ENCODE measurements around the gene DXO. TPM values are rescaled to one million over a fixed set of nuclear protein-coding genes. Genes with fewer than 3 reads are reported as not detected.
"Not testable (repeated sequence)": the region's sequence is repeated elsewhere in the genome, so short reads cannot be mapped to it uniquely, and the experiment has no call there.

The DXO gene
- total and polyA plus RNA-seq, 9 donors = 10.7 to 22.2 (median 16.8) TPM

- H3K27ac ChIP-seq (ENCODE audit: low read length); H3K4me1 ChIP-seq (ENCODE audit: control insufficient read depth, insufficient read depth, low read length); H3K4me3 ChIP-seq (ENCODE audit: low read length); H3K9me3 ChIP-seq (replicated peaks; ENCODE audit: control insufficient read depth, low read depth, low read length); DNase-seq; H3K27me3 ChIP-seq (ENCODE audit: control insufficient read depth, insufficient read depth, low read length): not testable (repeated sequence)
- WGBS (ENCODE audit: insufficient coverage) = no CpG with 5 or more reads among the region's 5 CpGs
- peaks cover 14% of the 10 kb centered on the region for H3K36me3 ChIP-seq (ENCODE audit: control insufficient read depth, insufficient read depth, low read length)
Observed at GRCh38 chr6:31980998-31981397, 9.1 kb upstream of the DXO start.

- H3K27ac ChIP-seq (ENCODE audit: low read length) = not testable (repeated sequence)
- peaks cover 14% of the 10 kb centered on the region for H3K36me3 ChIP-seq (ENCODE audit: control insufficient read depth, insufficient read depth, low read length)
- no CpG with 5 or more reads among the region's 13 CpGs for WGBS (ENCODE audit: insufficient coverage)
Observed at GRCh38 chr6:31980195-31980876, 8.4 kb upstream of the DXO start.

GRCh38 chr6:31979238-31979898, 7.4 kb upstream of the DXO start:
- Histone ChIP-seq H3K9me3 (replicated peaks; ENCODE audit: control insufficient read depth, low read depth, low read length) (no peaks in the 10 kb centered on the region), H3K36me3 (ENCODE audit: control insufficient read depth, insufficient read depth, low read length) (peaks cover 14% of the 10 kb centered on the region), H3K27me3 (ENCODE audit: control insufficient read depth, insufficient read depth, low read length) (no peaks in the 10 kb centered on the region), H3K4me3 (ENCODE audit: low read length) (no peak overlapping the region), H3K4me1 (ENCODE audit: control insufficient read depth, insufficient read depth, low read length) (no peaks in the 10 kb centered on the region), H3K27ac (ENCODE audit: low read length) (no peak overlapping the region)
- DNase-seq = no peak
- WGBS (ENCODE audit: insufficient coverage) = 85% methylated on average over 3 of the region's 3 CpGs

More at GRCh38 chr6:31980195-31980876, 8.4 kb upstream of the DXO start:
- not testable (repeated sequence) for H3K27me3 ChIP-seq (ENCODE audit: control insufficient read depth, insufficient read depth, low read length); H3K4me3 ChIP-seq (ENCODE audit: low read length); H3K9me3 ChIP-seq (replicated peaks; ENCODE audit: control insufficient read depth, low read depth, low read length); DNase-seq; H3K4me1 ChIP-seq (ENCODE audit: control insufficient read depth, insufficient read depth, low read length)

GRCh38 chr6:31978831-31979230, 6.9 kb upstream of the DXO start:
- no peak overlapping the region for H3K4me3 ChIP-seq (ENCODE audit: low read length)
- H3K36me3 ChIP-seq (ENCODE audit: control insufficient read depth, insufficient read depth, low read length) = peaks cover 14% of the 10 kb centered on the region
- 90% methylated on average over 2 of the region's 5 CpGs for WGBS (ENCODE audit: insufficient coverage)
- H3K27ac ChIP-seq (ENCODE audit: low read length) = no peak overlapping the region
- H3K9me3 ChIP-seq (replicated peaks; ENCODE audit: control insufficient read depth, low read depth, low read length) = no peaks in the 10 kb centered on the region
- H3K4me1 ChIP-seq (ENCODE audit: control insufficient read depth, insufficient read depth, low read length) = no peaks in the 10 kb centered on the region
- no peaks in the 10 kb centered on the region for H3K27me3 ChIP-seq (ENCODE audit: control insufficient read depth, insufficient read depth, low read length)
- DNase-seq = no peak

- Histone ChIP-seq H3K4me3 (ENCODE audit: low read length) (no peak overlapping the region), H3K36me3 (ENCODE audit: control insufficient read depth, insufficient read depth, low read length) (peaks cover 14% of the 10 kb centered on the region), H3K9me3 (replicated peaks; ENCODE audit: control insufficient read depth, low read depth, low read length) (no peaks in the 10 kb centered on the region), H3K4me1 (ENCODE audit: control insufficient read depth, insufficient read depth, low read length) (peaks cover 3% of the 10 kb centered on the region), H3K27ac (ENCODE audit: low read length) (no peak overlapping the region), H3K27me3 (ENCODE audit: control insufficient read depth, insufficient read depth, low read length) (no peaks in the 10 kb centered on the region)
- DNase-seq = no peak
- 91% methylated on average over 6 of the region's 12 CpGs for WGBS (ENCODE audit: insufficient coverage)
Observed at GRCh38 chr6:31977816-31978431, 6.0 kb upstream of the DXO start.

- peaks cover 14% of the 10 kb centered on the region for H3K4me1 ChIP-seq (ENCODE audit: control insufficient read depth, insufficient read depth, low read length)
- DNase-seq; H3K27me3 ChIP-seq (ENCODE audit: control insufficient read depth, insufficient read depth, low read length); H3K27ac ChIP-seq (ENCODE audit: low read length); H3K9me3 ChIP-seq (replicated peaks; ENCODE audit: control insufficient read depth, low read depth, low read length); H3K4me3 ChIP-seq (ENCODE audit: low read length): not testable (repeated sequence)
- 100% methylated on average over 3 of the region's 30 CpGs for WGBS (ENCODE audit: insufficient coverage)
- peaks cover 14% of the 10 kb centered on the region for H3K36me3 ChIP-seq (ENCODE audit: control insufficient read depth, insufficient read depth, low read length)
Observed at GRCh38 chr6:31976065-31976464, 4.1 kb upstream of the DXO start.

- peak; percentile 66 for DNase-seq
- Histone ChIP-seq H3K4me3 (ENCODE audit: low read length) (peak overlapping the region; percentile 86), H3K27me3 (ENCODE audit: control insufficient read depth, insufficient read depth, low read length) (no peaks in the 10 kb centered on the region), H3K27ac (ENCODE audit: low read length) (peak overlapping the region; percentile 99), H3K4me1 (ENCODE audit: control insufficient read depth, insufficient read depth, low read length) (peaks cover 21% of the 10 kb centered on the region), H3K9me3 (replicated peaks; ENCODE audit: control insufficient read depth, low read depth, low read length) (no peaks in the 10 kb centered on the region), H3K36me3 (ENCODE audit: control insufficient read depth, insufficient read depth, low read length) (peaks cover 29% of the 10 kb centered on the region)
- WGBS (ENCODE audit: insufficient coverage) = 7% methylated on average over 17 of the region's 19 CpGs
Observed at GRCh38 chr6:31972709-31973350, 892 bp upstream of the DXO start.

GRCh38 chr6:31971279-31971992, 502 bp downstream of the DXO start:
- Histone ChIP-seq H3K36me3 (ENCODE audit: control insufficient read depth, insufficient read depth, low read length) (peaks cover 43% of the 10 kb centered on the region), H3K4me3 (ENCODE audit: low read length) (peak overlapping the region; percentile 86), H3K9me3 (replicated peaks; ENCODE audit: control insufficient read depth, low read depth, low read length) (no peaks in the 10 kb centered on the region), H3K27me3 (ENCODE audit: control insufficient read depth, insufficient read depth, low read length) (no peaks in the 10 kb centered on the region), H3K4me1 (ENCODE audit: control insufficient read depth, insufficient read depth, low read length) (peaks cover 21% of the 10 kb centered on the region), H3K27ac (ENCODE audit: low read length) (peak overlapping the region; percentile 99)
- WGBS (ENCODE audit: insufficient coverage) = 21% methylated on average over 16 of the region's 29 CpGs
- no peak for DNase-seq

GRCh38 chr6:31970604-31971271, 1.2 kb downstream of the DXO start:
- Histone ChIP-seq H3K9me3 (replicated peaks; ENCODE audit: control insufficient read depth, low read depth, low read length) (no peaks in the 10 kb centered on the region), H3K4me1 (ENCODE audit: control insufficient read depth, insufficient read depth, low read length) (peaks cover 21% of the 10 kb centered on the region), H3K4me3 (ENCODE audit: low read length) (peak overlapping the region; percentile 86), H3K27ac (ENCODE audit: low read length) (peak overlapping the region; percentile 99), H3K36me3 (ENCODE audit: control insufficient read depth, insufficient read depth, low read length) (peaks cover 48% of the 10 kb centered on the region), H3K27me3 (ENCODE audit: control insufficient read depth, insufficient read depth, low read length) (no peaks in the 10 kb centered on the region)
- DNase-seq = no peak
- 76% methylated on average over 16 of the region's 18 CpGs for WGBS (ENCODE audit: insufficient coverage)
